ENCODE measurements around the gene BMP2K.
A peak's percentile ranks its signal among the peaks of the same experiment; 100 is the strongest.

The BMP2K gene

GRCh38 chr4:78845472-78845871, 69.3 kb downstream of the BMP2K start:
- no peak for TF ChIP-seq MAX (IDR thresholded peaks at IDR 0.05; ENCODE audit: low read depth, low read length)
- TF ChIP-seq POLR2A (IDR thresholded peaks at IDR 0.05; ENCODE audit: extremely low read depth, insufficient read length): no peak
- no peak for TF ChIP-seq CTCF (IDR thresholded peaks at IDR 0.05; ENCODE audit: low read depth, low read length)
- no peak for TF ChIP-seq MYC (IDR thresholded peaks at IDR 0.05; ENCODE audit: low read depth, low read length)
- no peak overlapping the region for H3K4me3 ChIP-seq (ENCODE audit: low read depth, low read length)
- DNase-seq (ENCODE audit: low read depth): peak; percentile 42

GRCh38 chr4:78846258-78846657, 70.1 kb downstream of the BMP2K start:
- H3K4me3 ChIP-seq (ENCODE audit: low read depth, low read length): no peak overlapping the region
- no peak for DNase-seq (ENCODE audit: low read depth)
- TF ChIP-seq CTCF (IDR thresholded peaks at IDR 0.05; ENCODE audit: low read depth, low read length) (no peak), MYC (IDR thresholded peaks at IDR 0.05; ENCODE audit: low read depth, low read length) (no peak), POLR2A (IDR thresholded peaks at IDR 0.05; ENCODE audit: extremely low read depth, insufficient read length) (no peak), MAX (IDR thresholded peaks at IDR 0.05; ENCODE audit: low read depth, low read length) (no peak)

- no peak overlapping the region for H3K4me3 ChIP-seq (ENCODE audit: low read depth, low read length)
- no peak for DNase-seq (ENCODE audit: low read depth)
- TF ChIP-seq MAX (IDR thresholded peaks at IDR 0.05; ENCODE audit: low read depth, low read length) (no peak), CTCF (IDR thresholded peaks at IDR 0.05; ENCODE audit: low read depth, low read length) (no peak), POLR2A (IDR thresholded peaks at IDR 0.05; ENCODE audit: extremely low read depth, insufficient read length) (no peak), MYC (IDR thresholded peaks at IDR 0.05; ENCODE audit: low read depth, low read length) (no peak)
Observed at GRCh38 chr4:78862314-78862737, 86.2 kb downstream of the BMP2K start.

GRCh38 chr4:78863254-78863869, 87.2 kb downstream of the BMP2K start:
- no peak overlapping the region for H3K4me3 ChIP-seq (ENCODE audit: low read depth, low read length)
- no peak for DNase-seq (ENCODE audit: low read depth)
- TF ChIP-seq MAX (IDR thresholded peaks at IDR 0.05; ENCODE audit: low read depth, low read length) (no peak), MYC (IDR thresholded peaks at IDR 0.05; ENCODE audit: low read depth, low read length) (no peak)

- H3K4me3 ChIP-seq (ENCODE audit: low read depth, low read length): no peak overlapping the region
- TF ChIP-seq MYC (IDR thresholded peaks at IDR 0.05; ENCODE audit: low read depth, low read length) (no peak), POLR2A (IDR thresholded peaks at IDR 0.05; ENCODE audit: extremely low read depth, insufficient read length) (no peak), CTCF (IDR thresholded peaks at IDR 0.05; ENCODE audit: low read depth, low read length) (no peak), MAX (IDR thresholded peaks at IDR 0.05; ENCODE audit: low read depth, low read length) (no peak)
- DNase-seq (ENCODE audit: low read depth): no peak
Observed at GRCh38 chr4:78863991-78864390, 87.8 kb downstream of the BMP2K start.

- peak; percentile 79 for DNase-seq (ENCODE audit: low read depth)
- TF ChIP-seq MAX (IDR thresholded peaks at IDR 0.05; ENCODE audit: low read depth, low read length) (no peak), MYC (IDR thresholded peaks at IDR 0.05; ENCODE audit: low read depth, low read length) (no peak), CTCF (IDR thresholded peaks at IDR 0.05; ENCODE audit: low read depth, low read length) (peak; percentile 30), POLR2A (IDR thresholded peaks at IDR 0.05; ENCODE audit: extremely low read depth, insufficient read length) (no peak)
Observed at GRCh38 chr4:78864405-78865024, 88.4 kb downstream of the BMP2K start.

More at GRCh38 chr4:78864405-78865024, 88.4 kb downstream of the BMP2K start:
- no peak overlapping the region for H3K4me3 ChIP-seq (ENCODE audit: low read depth, low read length)
